ENCODE data around the gene TMEM132C.

The TMEM132C gene

GRCh38 chr12:128518644-128519043 is 251.7 kb downstream of the TMEM132C start:
- no peaks in the 10 kb centered on the region for H3K27me3 ChIP-seq (ENCODE audit: insufficient read depth, poor library complexity, severe bottlenecking)
- DNase-seq (ENCODE audit: low read depth in 1 of 2, low spot score in 1 of 2) = no peak
- TF ChIP-seq SPI1 (IDR thresholded peaks at IDR 0.05; ENCODE audit: borderline replicate concordance, low read depth) (no peak), POLR2AphosphoS5 (IDR thresholded peaks at IDR 0.05; ENCODE audit: low read depth) (no peak)
- no peak overlapping the region for H3K4me3 ChIP-seq (replicated peaks; ENCODE audit: insufficient read depth, low read length)
- H3K27ac ChIP-seq (replicated peaks) = no peak overlapping the region

- no peak for DNase-seq (ENCODE audit: low read depth in 1 of 2, low spot score in 1 of 2)
- H3K27me3 ChIP-seq (ENCODE audit: insufficient read depth, poor library complexity, severe bottlenecking) = no peaks in the 10 kb centered on the region
- H3K4me3 ChIP-seq (replicated peaks; ENCODE audit: insufficient read depth, low read length) = no peak overlapping the region
- H3K27ac ChIP-seq (replicated peaks) = no peak overlapping the region
- TF ChIP-seq POLR2AphosphoS5 (IDR thresholded peaks at IDR 0.05; ENCODE audit: low read depth) (no peak), SPI1 (IDR thresholded peaks at IDR 0.05; ENCODE audit: borderline replicate concordance, low read depth) (no peak), GABPA (IDR thresholded peaks at IDR 0.05; ENCODE audit: low read depth) (no peak), REST (IDR thresholded peaks at IDR 0.05; ENCODE audit: insufficient replicate concordance, low read depth) (no peak), CTCF (IDR thresholded peaks at IDR 0.05; ENCODE audit: insufficient read depth, low read length) (no peak)
These were observed 252.5 kb downstream of the TMEM132C start for GRCh38 chr12:128519426-128519825.

- Histone ChIP-seq H3K4me3 (replicated peaks; ENCODE audit: insufficient read depth, low read length) (no peak overlapping the region), H3K27ac (replicated peaks) (no peak overlapping the region), H3K27me3 (ENCODE audit: insufficient read depth, poor library complexity, severe bottlenecking) (no peaks in the 10 kb centered on the region)
- DNase-seq (ENCODE audit: low read depth in 1 of 2, low spot score in 1 of 2) = no peak
- TF ChIP-seq REST (IDR thresholded peaks at IDR 0.05; ENCODE audit: insufficient replicate concordance, low read depth) (no peak), GABPA (IDR thresholded peaks at IDR 0.05; ENCODE audit: low read depth) (no peak), POLR2AphosphoS5 (IDR thresholded peaks at IDR 0.05; ENCODE audit: low read depth) (no peak), SPI1 (IDR thresholded peaks at IDR 0.05; ENCODE audit: borderline replicate concordance, low read depth) (no peak), CTCF (IDR thresholded peaks at IDR 0.05; ENCODE audit: insufficient read depth, low read length) (no peak)
These were observed 255.0 kb downstream of the TMEM132C start for GRCh38 chr12:128521981-128522380.

- DNase-seq (ENCODE audit: low read depth in 1 of 2, low spot score in 1 of 2) = no peak
- Histone ChIP-seq H3K27me3 (ENCODE audit: insufficient read depth, poor library complexity, severe bottlenecking) (no peaks in the 10 kb centered on the region), H3K4me3 (replicated peaks; ENCODE audit: insufficient read depth, low read length) (no peak overlapping the region), H3K27ac (replicated peaks) (no peak overlapping the region)
- TF ChIP-seq GABPA (IDR thresholded peaks at IDR 0.05; ENCODE audit: low read depth) = no peak
- TF ChIP-seq REST (IDR thresholded peaks at IDR 0.05; ENCODE audit: insufficient replicate concordance, low read depth) = no peak
- TF ChIP-seq CTCF (IDR thresholded peaks at IDR 0.05; ENCODE audit: insufficient read depth, low read length) = no peak
- TF ChIP-seq POLR2AphosphoS5 (IDR thresholded peaks at IDR 0.05; ENCODE audit: low read depth) = no peak
- TF ChIP-seq SPI1 (IDR thresholded peaks at IDR 0.05; ENCODE audit: borderline replicate concordance, low read depth) = no peak
These were observed 257.5 kb downstream of the TMEM132C start for GRCh38 chr12:128524439-128524838.

All from HL-60 (cell line).